IMR-90 (cell line): ENCODE measurements around the gene TMX2. TPM values are rescaled to one million over a fixed set of nuclear protein-coding genes. Genes with fewer than 3 reads are reported as not detected.

Experiments
- ATAC-seq: fragments of 200-7000 bp; cut with Tn5 transposase; 2 replicates; pipeline ENCODE4 v1.9.1; 2020; ENCODE audit warnings: low read depth, mild to moderate bottlenecking, moderate library complexity
- BruUV-seq: library from RNA; stranded (reverse); fragments of 400-500 nt; replicated peaks from 2 replicates; lab custom pipeline; 2021; lab: Mats Ljungman, UMichigan
- CTCF ChIA-PET: fragments of 300-600 bp; formaldehyde crosslinking; extraction: SDS; loops from one replicate; lab custom pipeline; 2021; ENCODE audit warnings: antibody characterized with exemption; lab: Yijun Ruan, JAX
- POLR2A ChIA-PET: fragments of 300-600 bp; sonication (Branson Sonifier 250); formaldehyde crosslinking; loops from one replicate; lab custom pipeline; 2022; ENCODE audit warnings: antibody characterized with exemption; ENCODE audit not compliant: unreplicated experiment; lab: Charles Lee
- DNase-seq: peaks from one replicate; pipeline ENCODE4 v3.0.0; 2013
- H2AFZ ChIP-seq: replicated peaks from 2 replicates; pipeline ENCODE3; 2013; ENCODE audit warnings: low read length, mild to moderate bottlenecking; ENCODE audit not compliant: poor library complexity
- H2AK5ac ChIP-seq: 2 replicates; pipeline ENCODE4 v1.6.1; 2013; ENCODE audit warnings: low read depth, low read length, inconsistent platforms
- H2AK9ac ChIP-seq: replicated peaks from 2 replicates; pipeline ENCODE3; 2013; ENCODE audit warnings: mild to moderate bottlenecking, low read depth, low read length, moderate library complexity; ENCODE audit not compliant: poor library complexity
- H2BK120ac ChIP-seq: 2 replicates; pipeline ENCODE4 v1.6.1; 2013; ENCODE audit warnings: low read depth, low read length, inconsistent platforms
- H2BK15ac ChIP-seq: 3 replicates; pipeline ENCODE4 v1.6.1; 2013; ENCODE audit warnings: low read depth, low read length, inconsistent platforms
- H2BK20ac ChIP-seq: 2 replicates; pipeline ENCODE4 v1.6.1; 2013; ENCODE audit warnings: low read depth, mild to moderate bottlenecking, inconsistent platforms, low read length, moderate library complexity
- H2BK5ac ChIP-seq: 2 replicates; pipeline ENCODE4 v1.6.1; 2013; ENCODE audit warnings: mild to moderate bottlenecking, low read depth, low read length, inconsistent platforms; ENCODE audit not compliant: poor library complexity, severe bottlenecking
- H3K14ac ChIP-seq: replicated peaks from 2 replicates; pipeline ENCODE4 v1.6.1; 2013; ENCODE audit warnings: low read depth, low read length, inconsistent platforms
- H3K18ac ChIP-seq: 2 replicates; pipeline ENCODE4 v1.6.1; 2013; ENCODE audit warnings: low read depth, low read length, control low read depth
- H3K23ac ChIP-seq: 2 replicates; pipeline ENCODE4 v1.6.1; 2013; ENCODE audit warnings: low read depth, low read length, inconsistent platforms
- H3K27ac ChIP-seq: 2 replicates; pipeline ENCODE4 v1.5.1; 2013; ENCODE audit warnings: mild to moderate bottlenecking, control low read depth, low read length; ENCODE audit not compliant: insufficient read depth
- H3K27me3 ChIP-seq: 2 replicates; pipeline ENCODE4 v1.6.1; 2013; ENCODE audit warnings: low read length; ENCODE audit not compliant: control insufficient read depth, insufficient read depth
- H3K36me3 ChIP-seq: 2 replicates; pipeline ENCODE4 v1.6.1; 2013; ENCODE audit warnings: low read length, mixed read lengths; ENCODE audit not compliant: control insufficient read depth, insufficient read depth
- H3K4ac ChIP-seq: 2 replicates; pipeline ENCODE4 v1.6.1; 2013; ENCODE audit warnings: low read depth, low read length, inconsistent platforms
- H3K4me1 ChIP-seq: 2 replicates; pipeline ENCODE4 v1.6.1; 2013; ENCODE audit warnings: low read length, mixed read lengths; ENCODE audit not compliant: control insufficient read depth, insufficient read depth
- H3K4me2 ChIP-seq: 2 replicates; pipeline ENCODE4 v1.6.1; 2013; ENCODE audit warnings: low read depth, mild to moderate bottlenecking, control low read depth, low read length, moderate library complexity
- H3K4me3 ChIP-seq: 2 replicates; pipeline ENCODE4 v1.5.1; 2013; ENCODE audit warnings: low read depth, mild to moderate bottlenecking, control low read depth, low read length, moderate library complexity; ENCODE audit not compliant: insufficient read depth
- H3K56ac ChIP-seq: 2 replicates; pipeline ENCODE4 v1.6.1; 2013; ENCODE audit warnings: low read length, inconsistent platforms; ENCODE audit not compliant: insufficient read depth; ENCODE audit errors: extremely low read depth
- H3K79me1 ChIP-seq, 2 experiments: 2 replicates each; pipeline ENCODE4 v1.6.1; 2013; ENCODE audit warnings: low read length in 2 of 2, inconsistent platforms in 1 of 2, low read depth in 1 of 2
- H3K9ac ChIP-seq: 2 replicates; pipeline ENCODE4 v1.6.1; 2013; ENCODE audit warnings: low read depth, low read length, control low read depth
- H3K9me1 ChIP-seq: 2 replicates; pipeline ENCODE4 v1.6.1; 2013; ENCODE audit warnings: low read length, inconsistent platforms; ENCODE audit not compliant: insufficient read depth
- H3K9me3 ChIP-seq: 2 replicates; pipeline ENCODE4 v1.6.1; 2013; ENCODE audit warnings: low read length; ENCODE audit not compliant: control insufficient read depth, insufficient read depth
- H4K20me1 ChIP-seq: 2 replicates; pipeline ENCODE4 v1.6.1; 2013; ENCODE audit warnings: low read length, inconsistent platforms; ENCODE audit not compliant: insufficient read depth
- H4K5ac ChIP-seq: 2 replicates; pipeline ENCODE4 v1.6.1; 2013; ENCODE audit warnings: mild to moderate bottlenecking, low read depth, low read length, control low read depth
- H4K8ac ChIP-seq, 2 experiments: 2 replicates each; pipeline ENCODE4 v1.6.1; 2013; ENCODE audit warnings: low read depth in 2 of 2, low read length in 2 of 2, control low read depth in 1 of 2, inconsistent platforms in 1 of 2
- H4K91ac ChIP-seq: 2 replicates; pipeline ENCODE4 v1.6.1; 2013; ENCODE audit warnings: low read depth, low read length, inconsistent platforms; ENCODE audit not compliant: insufficient read depth
- BHLHE40 ChIP-seq: fragments of 150-350 bp; IDR thresholded peaks from 2 replicates; pipeline ENCODE4 v1.6.1; 2016; ENCODE audit warnings: mild to moderate bottlenecking, low read depth, low read length
- CEBPB ChIP-seq: IDR thresholded peaks from 2 replicates; pipeline ENCODE4 v1.6.1; 2012; ENCODE audit warnings: low read depth, low read length, improper control_type of control experiment
- CHD1 ChIP-seq: IDR thresholded peaks from 2 replicates; pipeline ENCODE4 v1.6.1; 2012; ENCODE audit warnings: low read depth, low read length, improper control_type of control experiment
- ELK1 ChIP-seq: fragments of 150-350 bp; IDR thresholded peaks from 2 replicates; pipeline ENCODE4 v1.6.1; 2016; ENCODE audit warnings: low read depth, mild to moderate bottlenecking, low read length, moderate library complexity, borderline replicate concordance
- FOS ChIP-seq: fragments of 150-350 bp; IDR thresholded peaks from 2 replicates; pipeline ENCODE4 v1.6.1; 2016; ENCODE audit warnings: low read depth, low read length
- MAZ ChIP-seq: IDR thresholded peaks from 2 replicates; pipeline ENCODE4 v1.6.1; 2012; ENCODE audit warnings: low read depth, mild to moderate bottlenecking, low read length, improper control_type of control experiment, moderate library complexity, borderline replicate concordance
- MXI1 ChIP-seq: IDR thresholded peaks from 2 replicates; pipeline ENCODE4 v1.6.1; 2012; ENCODE audit warnings: low read depth, mild to moderate bottlenecking, low read length, moderate library complexity, borderline replicate concordance
- POLR2A ChIP-seq: IDR thresholded peaks from 2 replicates; pipeline ENCODE4 v1.6.1; 2012; ENCODE audit warnings: mild to moderate bottlenecking, low read depth, low read length
- RAD21 ChIP-seq: IDR thresholded peaks from 2 replicates; pipeline ENCODE4 v1.6.1; 2012; ENCODE audit warnings: low read length, improper control_type of control experiment
- RCOR1 ChIP-seq: IDR thresholded peaks from 2 replicates; pipeline ENCODE4 v1.6.1; 2012; ENCODE audit warnings: mild to moderate bottlenecking, low read length, improper control_type of control experiment; ENCODE audit not compliant: insufficient replicate concordance
- SMC3 ChIP-seq: fragments of 150-350 bp; IDR thresholded peaks from 2 replicates; pipeline ENCODE4 v1.6.1; 2016; ENCODE audit warnings: low read depth, mild to moderate bottlenecking, antibody characterized with exemption, low read length, moderate library complexity
- USF2 ChIP-seq: fragments of 150-350 bp; IDR thresholded peaks from 2 replicates; pipeline ENCODE4 v1.6.1; 2017; ENCODE audit warnings: mild to moderate bottlenecking, antibody characterized with exemption, low read length, low read depth
- WGBS, 2 experiments: methylation state at CpG; one replicate each; pipeline versions ENCODE4 v1.1.5 to v1.1.7; 2013; ENCODE audit warnings: missing lambda C conversion rate in 2 of 2; ENCODE audit not compliant: insufficient read length in 1 of 2; ENCODE audit errors: extremely low coverage in 2 of 2; 5-methylcytosine and 5-hydroxymethylcytosine counted together
- dilution Hi-C: fragments of 300-500 bp; cut with HindIII; formaldehyde crosslinking; loops from one replicate; pipeline ENCODE4 v1.14.3; 2018; ENCODE audit warnings: low sequenced_read_pairs; ENCODE audit not compliant: unreplicated experiment
- in situ Hi-C: fragments of 300-500 bp; cut with MboI; formaldehyde crosslinking; loops from 3 replicates; pipeline ENCODE4 v1.14.3; 2019; ENCODE audit warnings: low sequenced_read_pairs, inconsistent platforms, mixed read lengths
- intact Hi-C: fragments of 100-400 bp; cut with micrococcal nuclease; formaldehyde crosslinking; loops from 2 replicates; pipeline ENCODE4 v1.10.0; 2022
- polyA plus RNA-seq, 3 experiments: library from polyadenylated mRNA; depleted of rRNA; stranded (reverse); fragments of >200 nt; gene quantifications; 2 replicates each; pipeline ENCODE4 v1.2.3, GENCODE V29; 2012; ENCODE audit warnings: low replicate concordance in 1 of 3
- total RNA-seq: library from RNA; depleted of rRNA; stranded (reverse); fragments of >200 nt; gene quantifications from 2 replicates; pipeline ENCODE4 v1.2.3, GENCODE V29; 2012

TMX2 gene
- total and polyA plus RNA-seq, 2 of the 4 experiments (the other 2 are of a cell fraction) = 60.3 to 103 TPM

- TF ChIP-seq BHLHE40 (peak; percentile 93), RCOR1 (no peak), RAD21 (no peak; the same call in 1 of the 2 replicates), FOS (no peak)
These were observed 29.0 kb downstream of the TMX2 start, which contains the start of gene SELENOH (continued) for GRCh38 chr11:57741132-57742086.

GRCh38 chr11:57742087-57742452, 29.7 kb downstream of the TMX2 start:
- Histone ChIP-seq H4K8ac (peak overlapping the region; percentile 76 to 99), H4K20me1 (no peaks in the 10 kb centered on the region), H2BK20ac (no peak overlapping the region), H2BK15ac (no peak overlapping the region), H3K79me1 (peaks cover 29 to 42% of the 10 kb centered on the region in 2 experiments), H3K9me1 (0 out of 2 replicates have a peak, but pooled peaks cover 3% of the 10 kb centered on the region), H2AFZ (peak overlapping the region; percentile 94), H3K27me3 (no peaks in the 10 kb centered on the region), H3K14ac (peak overlapping the region; percentile 76), H3K4ac (peak overlapping the region; percentile 92), H3K4me3 (peak overlapping the region; percentile 63), H3K27ac (peak overlapping the region; percentile 86), H2AK5ac (peak overlapping the region; percentile 33), H2AK9ac (peak overlapping the region; percentile 98), H3K4me1 (peaks cover 2% of the 10 kb centered on the region; the same call in 1 of the 2 replicates), H3K9me3 (no peaks in the 10 kb centered on the region), H3K4me2 (peak overlapping the region; percentile 97), H3K18ac (no peak overlapping the region), H4K5ac (no peak overlapping the region), H2BK5ac (peak overlapping the region; percentile 75), H4K91ac (peak overlapping the region; percentile 77), H3K56ac (peak overlapping the region; percentile 83), H3K23ac (peak overlapping the region; percentile 91), H3K9ac (peak overlapping the region; percentile 80), H3K36me3 (peaks cover 42% of the 10 kb centered on the region), H2BK120ac (0 out of 2 replicates have a peak overlapping the region, but pooled peaks have one; percentile 17)
- TF ChIP-seq CHD1 (no peak), MAZ (no peak), CEBPB (no peak), MXI1 (no peak), SMC3 (no peak), RAD21 (no peak), RCOR1 (no peak), USF2 (no peak), ELK1 (no peak), POLR2A (no peak), FOS (no peak)
- BruUV-seq = TSS peak; percentile 52
- intact Hi-C loops (loop anchor here (5.0 to 10.0 kb wide), 2 partner anchors 543 to 770 kb away; no protein-coding TSS in a partner anchor), dilution Hi-C loops (no loop called here), in situ Hi-C loops (loop anchor here (10.0 kb wide), 1 partner anchor 773 kb away; no protein-coding TSS in a partner anchor)
- ChIA-PET POLR2A (interaction anchor here (1.2 kb wide), 1 partner anchor 19 kb away, joined by 4 read pairs; no protein-coding TSS in a partner anchor), CTCF (no interaction called here)
- DNase-seq (no peak), ATAC-seq (no peak)
- WGBS, 2 experiments = 0% methylated on average over 2 of the region's 10 CpGs; no CpG with 5 or more reads in 1 of the 2 experiments
